Aorta (tissue), 5 donors: Measurements from ENCODE around the gene ZIC1. TPM values are rescaled to one million over a fixed set of nuclear protein-coding genes. Genes with fewer than 3 reads are reported as not detected.

Experiments used
- ATAC-seq: fragments of 200-7000 bp; cut with Tn5 transposase; one replicate; pipeline ENCODE4 v1.9.1; 2022; ENCODE audit warnings: moderate library complexity; ENCODE audit not compliant: low FRiP score
- DNase-seq, 2 donors: peaks; one replicate each; pipeline ENCODE4 v3.0.0-alpha.2; 2020
- H3K27ac ChIP-seq, 2 donors: one replicate each; pipeline ENCODE4 v1.5.1; 2013; ENCODE audit warnings: low read length in 2 of 2, mild to moderate bottlenecking in 2 of 2, moderate library complexity in 2 of 2, control low read depth in 1 of 2, inconsistent platforms in 1 of 2, low read depth in 1 of 2
- H3K27me3 ChIP-seq, 2 donors: one replicate each; pipeline ENCODE4 v1.6.1; 2013; ENCODE audit warnings: control low read depth in 1 of 2, low read length in 1 of 2, mild to moderate bottlenecking in 1 of 2, moderate library complexity in 1 of 2; ENCODE audit not compliant: insufficient read depth in 2 of 2, control insufficient read depth in 1 of 2
- H3K36me3 ChIP-seq, 2 donors: one replicate each; pipeline ENCODE4 v1.6.1; 2013; ENCODE audit warnings: control low read depth in 1 of 2, low read length in 1 of 2, mild to moderate bottlenecking in 1 of 2; ENCODE audit not compliant: insufficient read depth in 2 of 2, control insufficient read depth in 1 of 2
- H3K4me1 ChIP-seq, 2 donors: one replicate each; pipeline ENCODE4 v1.6.1; 2013; ENCODE audit warnings: low read length in 2 of 2, control low read depth in 1 of 2, mild to moderate bottlenecking in 1 of 2, moderate library complexity in 1 of 2; ENCODE audit not compliant: insufficient read depth in 2 of 2, control insufficient read depth in 1 of 2
- H3K4me3 ChIP-seq, 2 donors: one replicate each; pipeline ENCODE4 v1.5.1; 2013; ENCODE audit warnings: low read length in 2 of 2, control low read depth in 1 of 2, mild to moderate bottlenecking in 1 of 2
- H3K9me3 ChIP-seq: one replicate; pipeline ENCODE4 v1.6.1; 2013; ENCODE audit warnings: mild to moderate bottlenecking, low read length; ENCODE audit not compliant: control insufficient read depth
- WGBS, 2 donors: extraction: QIAGEN DNeasy Blood & Tissue Kit; methylation state at CpG; one replicate each; pipeline ENCODE4 v1.1.7; 2013; 5-methylcytosine and 5-hydroxymethylcytosine counted together
- intact Hi-C, 2 donors: fragments of 100-400 bp; cut with DNase I; formaldehyde crosslinking; loops; one replicate each; pipeline versions ENCODE4 v1.14.2 to v1.15.0; 2022
- long read RNA-seq, 2 donors: library from polyadenylated mRNA; unstranded; transcript quantifications; one replicate each; pipeline ENCODE4 v2.0.0, GENCODE V29; 2020 to 2021
- polyA plus RNA-seq, 2 donors: library from polyadenylated mRNA; stranded (reverse); fragments of 200-250 nt; gene quantifications; one replicate each; pipeline ENCODE4 v1.2.3, GENCODE V29; 2013
- total RNA-seq, 2 donors: library from RNA; stranded (reverse); fragmentation: NEBNext Ultra II Directional; extraction: Animal tissue kit (Norgen Biotek cat#: 25700); gene quantifications; one replicate each; pipeline ENCODE4 v1.2.1, GENCODE V29; 2021
- donor health status: healthy with polysubstance abuse.
- donor health status: Bipolar disorder and iron deficiency.
- donor health status: DM: no; HTN: no; CAD: no.
- donor health status: DM: no; HTN: no; CAD: no.
- donor health status: DM: yes; HTN: yes; CAD: no.

Gene ZIC1
- 1 to 10 TPM in 1 of 2 donors, under 1 TPM in 1; 0.99 to 1.7 TPM for total RNA-seq
- polyA plus RNA-seq: 1 to 10 TPM; 2.3 to 2.7 TPM
- long read RNA-seq, donor 1: 0 reads
- long read RNA-seq, donor 2, partial matches to known transcripts: 0 of 3 reads
- long read RNA-seq, donor 2, other reads (novel, unspliced or antisense): 3 of 3 reads

DNA sequence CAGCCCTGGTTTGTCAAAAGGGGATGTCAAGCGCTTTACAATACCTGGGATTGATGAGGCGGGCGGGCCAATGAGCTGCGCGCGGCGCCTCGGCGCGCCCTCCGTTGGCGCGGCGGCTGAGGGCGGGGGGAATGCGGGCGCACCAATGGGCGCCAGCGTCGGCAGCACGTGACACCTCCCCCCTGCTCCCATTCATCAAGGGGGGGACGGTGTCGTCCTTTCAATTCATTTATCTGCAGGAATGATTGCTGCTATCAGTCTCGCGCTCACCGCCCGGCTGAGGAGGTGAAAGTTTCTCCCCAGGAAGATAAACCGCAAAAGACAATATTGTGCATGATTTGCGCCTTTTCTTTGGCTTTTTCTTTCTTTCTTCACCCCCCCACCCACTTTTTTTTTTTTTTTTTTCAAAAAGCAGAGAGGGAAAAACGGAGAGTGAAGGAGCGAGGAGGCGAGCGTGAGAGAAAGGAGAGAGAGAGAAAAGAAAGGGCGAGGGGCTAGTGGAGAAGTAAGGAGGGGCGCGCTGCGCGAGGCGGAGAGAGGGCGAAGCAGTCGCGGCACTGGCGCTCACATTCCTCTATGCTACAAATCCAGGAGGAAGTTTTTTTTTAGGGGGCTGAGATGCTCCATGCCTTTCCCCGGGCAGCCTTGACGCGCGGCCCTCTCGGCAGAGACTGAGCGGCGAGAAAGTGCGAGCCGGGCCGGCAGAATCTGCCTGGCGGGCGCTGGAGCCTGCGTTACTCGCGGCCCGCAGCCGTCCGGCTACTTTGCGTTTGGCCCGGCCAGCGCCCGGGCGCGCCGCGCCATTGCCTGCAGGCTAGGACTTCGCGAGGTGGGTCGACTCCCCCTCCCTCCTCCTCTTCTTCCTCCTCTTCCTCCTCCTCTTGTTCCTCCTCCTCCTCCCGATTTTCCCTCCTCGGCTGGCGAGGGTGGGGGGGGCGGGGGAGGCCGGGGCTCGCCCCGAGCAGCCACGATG, at the start of gene ZIC1:
Gene ZIC1, plus strand, starts transcription at position 223 of the 973 bp plus-strand sequence. Its CDS starts 748 bp downstream, at position 971.
- Histone ChIP-seq H3K9me3 (peaks cover 4% of the 10 kb centered on the region), H3K27me3 (peaks cover 0 to 3% of the 10 kb centered on the region in 2 donors), H3K27ac (no peak within 1 kb of the TSS), H3K4me3 (peak within 1 kb of the TSS in 1 of 2 donors; percentile 15), H3K36me3 (no peaks in the 10 kb centered on the region), H3K4me1 (no peaks in the 10 kb centered on the region)
- DNase-seq (no peak), ATAC-seq (no peak)
- intact Hi-C loops: no loop called here
- 9 to 11% methylated on average over 62 to 80 of the region's 80 CpGs for WGBS, 2 donors

DNA sequence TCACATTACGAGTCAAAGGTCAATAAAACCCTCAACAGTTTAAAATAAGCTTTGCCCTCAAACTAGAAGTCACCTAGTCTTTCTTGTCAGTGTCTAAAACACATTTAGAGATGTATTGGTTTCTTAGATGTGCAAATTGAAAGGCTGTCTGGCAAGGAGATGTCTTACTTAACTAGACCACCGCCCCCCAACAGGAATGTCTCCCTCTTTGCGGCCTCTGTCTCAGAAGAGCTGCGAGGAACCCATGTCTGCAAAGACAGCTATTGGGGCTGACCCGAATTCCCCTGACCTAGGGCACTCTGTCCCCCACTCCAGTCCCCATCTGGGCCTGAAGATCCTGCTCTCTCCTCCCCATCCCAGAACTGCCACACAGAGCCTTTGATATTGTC, 49.1 kb upstream of the ZIC1 start:
- Histone ChIP-seq H3K4me1 (no peaks in the 10 kb centered on the region), H3K9me3 (peaks cover 3% of the 10 kb centered on the region), H3K27ac (no peak overlapping the region), H3K4me3 (no peak overlapping the region), H3K36me3 (no peaks in the 10 kb centered on the region), H3K27me3 (peaks cover 0 to 6% of the 10 kb centered on the region in 2 donors)
- no peak for ATAC-seq
- intact Hi-C loops: no loop called here
- DNase-seq: no peak
- WGBS, 2 donors: 50 to 51% methylated on average over 5 of the region's 5 CpGs

DNA sequence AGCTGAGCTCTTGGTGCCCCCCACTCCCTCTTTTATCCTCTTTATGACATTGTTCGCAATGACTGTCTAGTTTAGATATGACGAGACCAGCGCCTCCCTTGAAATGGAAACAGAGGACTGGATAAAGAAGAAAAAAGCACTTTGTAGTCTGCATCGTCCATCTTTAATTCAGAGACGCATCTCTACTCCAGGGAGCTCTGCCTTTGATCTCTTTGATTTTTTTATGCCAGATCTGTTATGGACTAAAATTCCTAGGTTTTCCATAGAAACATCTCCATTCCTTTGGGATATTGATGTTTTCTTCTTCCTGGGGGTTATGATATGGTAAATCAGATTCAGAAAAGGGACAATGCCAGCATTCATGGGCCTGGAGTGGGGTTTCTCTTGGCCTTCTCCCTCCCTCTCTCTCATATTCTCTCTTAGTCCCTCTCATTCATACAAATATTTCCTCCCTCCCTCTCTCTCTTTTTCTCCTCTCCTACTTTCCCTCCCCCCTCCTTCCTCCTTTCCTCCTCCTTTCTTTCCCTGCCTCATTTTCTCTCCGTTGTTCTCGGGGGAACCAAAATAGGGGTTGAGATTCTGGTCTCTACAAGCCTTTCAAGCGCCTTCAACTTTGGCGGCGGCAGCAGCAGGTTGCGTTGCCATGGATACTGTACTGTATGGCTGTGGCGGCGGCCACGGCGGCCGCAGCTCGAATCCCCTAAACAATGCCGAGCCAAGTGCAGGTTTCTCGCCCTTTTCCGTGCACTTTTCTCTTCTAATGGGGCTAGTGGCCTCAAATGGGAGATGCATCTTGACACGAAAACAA, 48.3 kb upstream of the ZIC1 start:
- intact Hi-C loops: no loop called here
- no peaks in the 10 kb centered on the region for H3K36me3 ChIP-seq
- DNase-seq (no peak), ATAC-seq (no peak)
- H3K9me3 ChIP-seq: peaks cover 3% of the 10 kb centered on the region
- no peaks in the 10 kb centered on the region for H3K4me1 ChIP-seq
- peaks cover 0 to 6% of the 10 kb centered on the region in 2 donors for H3K27me3 ChIP-seq
- H3K27ac ChIP-seq: no peak overlapping the region
- 11 to 14% methylated on average over 21 of the region's 21 CpGs for WGBS, 2 donors
- no peak overlapping the region for H3K4me3 ChIP-seq

DNA sequence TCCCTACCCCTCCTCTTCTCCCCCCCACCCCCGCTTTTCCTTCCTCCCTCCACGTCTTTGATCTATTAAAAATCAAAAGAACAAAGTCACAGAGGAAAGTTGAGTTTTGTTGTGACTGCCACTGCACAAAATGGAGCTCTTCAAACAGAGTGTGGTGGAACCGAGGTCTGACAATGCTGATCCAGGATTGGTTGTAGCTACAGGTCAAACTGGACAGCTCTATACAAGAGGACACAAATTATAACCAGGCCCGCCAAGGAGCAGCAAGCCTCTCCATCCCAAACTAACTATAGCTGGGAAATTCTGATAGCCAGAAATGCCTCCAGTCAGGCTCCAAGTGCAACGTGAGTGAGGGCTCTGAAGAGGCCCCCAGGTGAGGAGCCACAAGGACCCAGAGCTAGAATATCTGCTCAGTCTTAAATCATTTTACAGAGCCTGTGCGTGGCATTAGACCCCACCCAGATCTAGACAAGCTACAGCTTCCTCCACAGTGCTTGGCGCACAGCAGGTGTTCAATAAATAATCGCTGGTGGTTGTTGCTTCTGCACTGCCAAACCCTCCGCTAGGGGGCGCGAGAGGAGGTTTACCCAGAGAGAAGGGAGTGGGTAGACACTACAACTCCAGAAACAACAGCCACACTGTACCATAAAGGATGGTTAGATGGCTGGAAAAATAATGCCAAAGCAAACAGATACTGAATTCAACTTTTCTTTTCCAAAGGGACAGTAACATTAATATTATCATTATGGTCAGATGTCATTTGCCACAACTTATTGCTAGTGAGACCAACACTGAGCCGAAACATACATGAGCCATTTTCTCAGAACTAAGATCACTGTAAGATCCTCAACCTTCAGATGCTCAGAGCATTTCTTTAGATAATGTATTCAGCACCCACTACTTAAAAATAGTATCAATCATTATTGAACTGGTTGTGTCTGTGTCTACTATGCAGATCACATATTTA, 47.4 kb upstream of the ZIC1 start:
- DNase-seq (peak in 1 of 2 donors; percentile 80), ATAC-seq (no peak)
- no peaks in the 10 kb centered on the region for H3K36me3 ChIP-seq
- no peak overlapping the region for H3K27ac ChIP-seq
- H3K27me3 ChIP-seq: peaks cover 0 to 6% of the 10 kb centered on the region in 2 donors
- intact Hi-C loops: no loop called here
- H3K9me3 ChIP-seq: peaks cover 3% of the 10 kb centered on the region
- no peaks in the 10 kb centered on the region for H3K4me1 ChIP-seq
- 14 to 16% methylated on average over 12 of the region's 12 CpGs for WGBS, 2 donors
- H3K4me3 ChIP-seq: no peak overlapping the region

DNA sequence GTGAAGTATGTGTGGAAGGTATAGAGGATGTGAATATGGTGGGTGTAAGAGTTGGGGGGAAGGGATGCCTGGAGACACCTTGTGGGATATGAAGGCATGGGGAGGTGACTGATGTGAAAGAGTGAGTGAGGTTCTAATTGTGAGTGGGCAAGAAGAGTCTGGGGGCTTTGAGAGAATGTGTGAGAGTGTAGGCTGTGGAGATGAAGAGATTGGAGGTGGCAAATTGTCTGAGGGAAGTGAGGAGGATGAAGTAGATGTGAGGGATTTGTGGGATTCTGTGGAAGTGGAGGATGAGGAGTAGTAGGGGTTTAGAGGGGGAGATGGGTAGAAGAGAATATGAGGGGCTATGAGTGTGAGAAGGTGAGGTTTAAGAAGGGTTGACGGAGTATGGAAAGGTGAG, 44.4 kb upstream of the ZIC1 start:
- DNase-seq: no peak
- WGBS, 2 donors: 37 to 49% methylated on average over 1 of the region's 1 CpG
- Histone ChIP-seq H3K27me3 (peaks cover 0 to 7% of the 10 kb centered on the region in 2 donors), H3K27ac (no peak overlapping the region), H3K9me3 (no peaks in the 10 kb centered on the region), H3K36me3 (no peaks in the 10 kb centered on the region), H3K4me3 (no peak overlapping the region), H3K4me1 (no peaks in the 10 kb centered on the region)
- intact Hi-C loops: no loop called here
- no peak for ATAC-seq

DNA sequence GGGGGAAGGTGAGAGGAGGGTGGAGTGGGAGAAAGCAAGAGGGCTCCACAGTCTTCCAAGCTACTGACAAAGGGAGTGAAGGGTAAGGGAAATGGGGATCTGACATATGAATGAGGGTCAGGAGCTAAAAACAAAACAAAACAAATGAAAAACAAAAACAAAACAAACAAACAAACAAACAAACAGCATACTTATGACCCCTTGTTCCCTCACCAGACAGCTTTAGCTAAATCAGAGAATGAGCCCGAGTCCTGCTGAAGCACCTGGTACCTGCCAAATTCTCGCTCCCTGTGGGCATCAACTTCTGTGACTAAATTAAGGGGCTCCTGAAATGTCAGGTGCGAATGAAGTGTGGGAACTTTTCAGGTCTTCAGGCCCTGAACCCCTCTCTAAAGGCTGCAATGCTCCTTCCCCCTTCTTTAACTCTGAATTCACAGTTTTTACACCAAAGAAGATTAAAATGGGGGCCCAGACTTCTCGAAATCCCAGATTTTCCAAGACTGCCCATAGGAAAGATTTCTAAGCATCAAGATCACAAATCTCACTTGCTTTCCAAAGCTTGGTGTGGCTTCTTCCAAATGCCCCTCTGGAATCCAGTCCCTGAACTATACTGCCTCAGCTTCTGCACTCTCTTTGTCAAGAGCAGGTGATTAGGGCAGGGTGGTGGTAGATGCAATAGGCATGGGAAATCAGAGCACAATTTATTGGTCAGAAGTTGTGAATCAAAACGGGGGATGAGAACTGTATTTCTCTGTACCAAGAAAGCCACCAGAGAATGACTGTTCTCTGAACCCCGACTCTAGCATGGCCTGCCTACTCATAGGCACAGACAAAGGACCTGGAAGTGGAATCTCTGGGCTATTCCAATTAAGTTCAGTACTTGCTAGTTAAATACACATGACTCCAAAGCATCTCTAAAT, 43.7 kb upstream of the ZIC1 start:
- Histone ChIP-seq H3K36me3 (no peaks in the 10 kb centered on the region), H3K4me1 (no peaks in the 10 kb centered on the region), H3K27ac (no peak overlapping the region), H3K9me3 (no peaks in the 10 kb centered on the region), H3K4me3 (no peak overlapping the region), H3K27me3 (peaks cover 0 to 5% of the 10 kb centered on the region in 2 donors)
- intact Hi-C loops: no loop called here
- WGBS, 2 donors: 59 to 61% methylated on average over 6 of the region's 6 CpGs
- DNase-seq: no peak
- ATAC-seq: no peak

DNA sequence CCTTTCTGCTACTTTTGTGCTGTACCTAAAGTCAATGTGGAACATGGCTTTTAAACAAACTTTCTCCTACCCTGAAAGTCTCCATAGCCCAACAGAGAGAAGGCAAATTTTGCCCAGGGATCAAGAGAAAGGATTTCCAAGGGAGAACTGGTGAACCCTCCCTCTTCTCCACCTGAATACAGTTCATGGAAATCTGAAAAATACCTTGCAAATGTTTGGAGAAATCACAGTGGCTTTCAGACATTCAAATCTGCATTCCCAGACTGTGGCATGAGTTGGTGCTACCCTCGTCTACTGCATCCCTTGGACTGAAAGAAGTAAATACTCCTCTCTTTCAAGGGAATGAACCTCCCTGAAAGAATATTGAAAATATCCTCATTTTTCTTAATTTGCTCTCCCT, 41.5 kb upstream of the ZIC1 start:
- intact Hi-C loops: no loop called here
- H3K9me3 ChIP-seq: peaks cover 2% of the 10 kb centered on the region
- no peak overlapping the region for H3K4me3 ChIP-seq
- peaks cover 0 to 2% of the 10 kb centered on the region in 2 donors for H3K27me3 ChIP-seq
- H3K27ac ChIP-seq: no peak overlapping the region
- no peaks in the 10 kb centered on the region for H3K36me3 ChIP-seq
- no peak for ATAC-seq
- H3K4me1 ChIP-seq: no peaks in the 10 kb centered on the region
- WGBS, 2 donors: 27 to 48% methylated on average over 1 of the region's 1 CpG
- no peak for DNase-seq
